Measurements from ENCODE around the gene ARHGAP9.

GRCh38 chr12:57498132-57498502, 18.5 kb upstream of the ARHGAP9 start:
- TF ChIP-seq CTCF (IDR thresholded peaks at IDR 0.05): no peak
- no peak for TF ChIP-seq POLR2A (IDR thresholded peaks at IDR 0.05)
